Measurements from ENCODE around the gene ATG7.
"Not testable (repeated sequence)": the region's sequence is repeated elsewhere in the genome, so short reads cannot be mapped to it uniquely, and the experiment has no call there.

ATG7 gene

DNA sequence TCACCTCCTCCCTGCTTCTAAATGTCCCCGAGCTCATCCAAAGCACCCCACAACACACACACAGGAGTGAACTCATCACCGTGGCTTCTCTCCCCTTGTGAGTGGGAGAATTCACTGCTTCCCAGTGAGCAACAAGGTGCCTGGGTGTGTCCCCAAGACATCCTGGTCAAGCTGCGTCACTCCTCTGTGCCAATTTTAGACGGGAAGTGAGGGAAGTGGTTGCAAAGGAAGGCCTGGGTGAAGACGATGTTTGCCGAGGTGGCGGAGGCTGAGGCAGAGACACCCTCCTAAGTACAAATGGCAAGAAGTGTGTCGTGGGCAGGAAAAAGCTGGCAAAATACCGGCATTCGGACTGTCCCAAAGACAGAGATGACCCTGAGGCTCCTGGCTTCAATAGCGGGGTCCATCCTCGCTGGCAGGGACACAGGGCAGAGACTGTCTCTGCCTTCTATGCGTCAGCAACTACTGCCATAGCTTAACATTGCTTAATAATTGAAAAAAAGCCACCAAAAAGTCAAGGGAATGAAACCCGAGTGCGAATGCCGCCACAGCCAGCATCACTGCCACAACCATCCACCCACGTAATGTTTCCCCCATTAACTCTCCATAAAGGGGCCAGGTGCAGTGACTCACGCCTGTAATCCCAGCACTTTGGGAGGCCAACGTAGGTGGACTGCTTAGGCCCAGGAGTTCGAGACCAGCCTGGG is 298.7 kb downstream of the ATG7 start:
- DNase-seq (ENCODE audit: low spot score) = peak; percentile 44

DNA sequence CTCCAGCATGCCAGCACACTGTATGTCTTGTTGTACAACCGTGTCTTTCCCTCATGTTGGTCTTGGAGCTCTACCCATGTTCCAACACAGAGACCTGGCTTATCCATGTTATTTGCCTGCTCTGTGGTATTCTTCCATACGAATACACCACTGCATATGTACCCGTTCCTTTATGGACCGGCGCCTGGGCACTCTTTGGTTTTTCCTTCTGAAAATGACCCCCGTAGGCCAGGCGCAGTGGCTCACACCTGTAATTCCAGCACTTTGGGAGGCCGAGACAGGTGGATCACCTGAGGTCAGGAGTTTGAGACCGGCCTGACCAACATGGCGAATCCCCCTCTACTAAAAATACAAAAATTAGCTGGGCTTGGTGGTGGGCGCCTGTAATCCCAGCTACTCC is 300.5 kb downstream of the ATG7 start:
- not testable (repeated sequence) for DNase-seq (ENCODE audit: low spot score)

DNA sequence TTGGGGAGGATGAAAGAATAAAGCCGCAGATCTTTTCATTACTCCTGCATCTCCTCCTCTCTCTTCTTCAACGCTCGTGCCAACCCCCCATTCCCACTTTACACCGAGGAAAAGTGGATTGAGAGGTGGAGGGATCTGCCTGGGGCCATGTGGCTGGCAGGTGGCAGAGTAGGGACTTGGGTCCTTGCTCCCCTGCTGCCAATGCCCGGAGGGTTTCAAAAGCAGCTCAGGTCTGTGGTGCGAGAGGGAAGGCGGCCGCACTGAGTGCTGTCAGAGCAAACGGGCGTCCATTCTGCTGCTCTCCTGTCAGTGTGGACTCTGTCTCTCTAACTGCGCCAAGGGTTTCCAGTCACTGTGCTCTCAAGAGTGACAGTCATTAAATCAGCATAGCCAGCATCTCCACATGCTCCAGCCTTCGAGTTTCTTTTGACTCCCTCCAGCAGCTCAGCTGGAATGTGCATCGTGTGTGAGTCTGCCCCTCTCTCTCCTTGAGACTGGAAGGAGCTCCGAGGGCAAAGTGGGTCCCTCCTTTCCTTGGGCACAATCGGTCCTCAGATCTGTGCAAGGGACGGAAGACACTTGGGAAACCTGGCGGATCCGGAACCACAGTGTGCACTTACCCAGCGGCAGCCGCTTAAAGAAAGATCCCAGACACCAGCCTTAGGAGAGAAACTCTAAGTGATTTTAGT is 302.9 kb downstream of the ATG7 start:
- DNase-seq (ENCODE audit: low spot score) = no peak

DNA sequence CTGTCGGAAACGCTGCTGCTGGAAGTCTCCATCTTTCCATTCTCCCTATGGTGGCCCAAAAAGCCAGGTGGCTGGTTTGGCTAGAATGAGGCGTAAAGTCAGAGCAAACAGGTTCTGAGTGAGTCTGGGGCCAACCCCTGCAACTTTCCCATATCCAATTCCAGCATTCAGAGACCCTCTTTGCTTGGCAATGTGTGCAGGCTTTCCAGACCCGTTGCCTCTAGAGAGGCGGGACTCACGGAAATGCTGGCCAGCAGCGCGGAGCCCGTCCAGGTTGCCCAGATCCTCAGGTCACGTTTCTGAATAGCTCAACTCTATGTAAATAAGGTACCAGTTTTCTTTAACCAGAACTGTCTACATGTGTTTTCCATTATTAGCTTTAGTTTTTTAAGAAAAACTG is 303.5 kb downstream of the ATG7 start:
- DNase-seq (ENCODE audit: low spot score) = no peak

DNA sequence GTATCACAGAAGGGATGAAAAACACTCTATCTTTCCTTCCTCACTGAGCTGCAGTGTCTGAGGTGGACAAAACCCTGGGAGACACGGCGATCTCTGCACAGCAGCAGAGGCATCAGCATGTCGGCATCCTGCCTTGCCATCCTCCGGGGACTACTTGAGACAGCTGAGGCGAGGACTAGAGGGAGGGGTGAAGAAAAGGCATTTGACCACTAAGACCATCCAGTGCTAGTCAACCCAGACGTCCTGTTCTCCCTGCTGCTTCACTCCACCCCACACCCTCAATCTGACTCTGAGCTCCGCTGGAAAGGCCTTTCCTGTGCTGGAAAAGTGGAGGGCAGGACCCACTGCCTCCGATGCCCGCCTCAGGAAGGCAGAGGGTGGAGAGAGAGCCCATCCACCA is 304.3 kb downstream of the ATG7 start:
- DNase-seq (ENCODE audit: low spot score) = no peak

DNA sequence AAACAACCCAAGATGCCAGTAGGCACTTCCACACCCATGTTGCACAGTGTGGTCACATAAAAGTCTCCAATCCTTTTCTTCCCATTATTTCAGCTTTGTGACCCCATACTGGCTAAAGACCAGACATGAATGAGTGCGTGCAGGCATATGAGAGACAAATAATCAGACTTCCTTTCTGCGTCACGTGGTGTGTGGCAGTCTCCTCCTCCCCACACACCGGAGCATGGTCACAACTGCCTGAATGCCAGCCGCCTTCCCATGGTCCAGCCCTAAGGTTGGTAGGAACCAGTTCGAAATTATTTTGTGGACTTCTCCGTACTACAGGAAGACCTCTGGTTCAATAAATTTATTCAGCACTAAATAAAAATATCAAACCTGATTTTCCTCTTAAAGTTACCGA is 306.0 kb downstream of the ATG7 start:
- DNase-seq (ENCODE audit: low spot score) = no peak

DNA sequence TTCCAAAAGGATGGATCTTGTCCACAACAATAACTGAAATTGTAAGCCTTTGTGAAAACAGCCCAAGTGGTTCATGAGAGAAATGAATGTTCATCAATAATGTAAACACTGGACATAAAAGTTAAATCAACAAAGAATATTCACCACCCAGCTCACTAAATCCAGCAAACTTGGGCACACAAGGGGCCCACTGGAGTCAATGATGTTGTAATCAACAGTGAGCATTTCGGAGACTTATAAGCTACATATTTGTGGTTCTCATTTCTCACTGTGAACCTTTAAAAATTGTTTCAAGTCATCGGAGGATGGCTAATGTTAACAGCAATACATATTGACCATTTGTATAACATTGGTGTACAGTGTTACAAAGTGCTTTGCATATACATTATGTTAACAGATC is 308.4 kb downstream of the ATG7 start:
- DNase-seq (ENCODE audit: low spot score) = no peak

DNA sequence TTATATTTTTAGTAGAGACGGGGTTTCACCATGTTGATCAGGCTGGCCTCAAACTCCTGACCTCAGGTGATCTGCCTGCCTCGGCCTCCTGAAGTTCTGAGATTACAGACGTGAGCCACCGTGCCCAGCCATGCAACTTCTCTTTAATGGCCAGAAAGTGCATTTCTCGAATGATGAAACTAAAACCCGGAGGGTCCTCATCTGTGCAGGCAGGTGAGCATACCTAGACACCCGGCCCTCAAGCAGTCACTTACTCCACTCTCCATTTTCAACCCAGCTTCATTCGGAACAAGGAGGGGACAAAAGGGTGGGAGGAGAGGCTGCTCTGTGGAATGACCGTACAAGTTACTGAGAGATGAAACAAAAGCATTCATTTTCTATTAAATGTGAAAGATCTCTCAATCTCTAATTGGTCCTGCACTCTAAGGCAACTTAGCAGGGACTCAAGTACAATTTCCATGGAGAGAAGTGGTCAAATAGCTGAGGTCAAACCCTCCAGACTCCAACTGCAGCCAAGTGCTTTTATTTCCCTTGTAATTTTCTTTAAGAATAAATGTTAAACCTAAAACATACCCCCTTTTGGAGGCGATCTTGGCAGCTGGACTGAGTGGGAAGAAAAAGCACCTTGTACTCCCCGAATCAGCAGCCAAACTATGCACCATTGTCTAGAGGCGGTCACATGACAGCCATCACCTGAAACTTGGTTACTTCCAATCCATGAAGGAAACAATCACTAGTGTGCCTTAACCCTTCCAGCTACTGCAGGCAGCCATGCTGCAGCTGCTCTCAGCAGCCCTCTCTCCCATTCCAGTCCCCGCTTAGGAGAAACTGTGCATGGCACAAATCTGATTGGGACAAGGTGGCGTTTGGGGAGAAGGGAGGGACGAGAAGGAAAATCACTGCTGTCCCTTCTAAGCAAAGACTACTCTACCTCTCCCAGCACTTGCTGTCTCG is 309.3 kb downstream of the ATG7 start:
- DNase-seq (ENCODE audit: low spot score) = no peak

DNA sequence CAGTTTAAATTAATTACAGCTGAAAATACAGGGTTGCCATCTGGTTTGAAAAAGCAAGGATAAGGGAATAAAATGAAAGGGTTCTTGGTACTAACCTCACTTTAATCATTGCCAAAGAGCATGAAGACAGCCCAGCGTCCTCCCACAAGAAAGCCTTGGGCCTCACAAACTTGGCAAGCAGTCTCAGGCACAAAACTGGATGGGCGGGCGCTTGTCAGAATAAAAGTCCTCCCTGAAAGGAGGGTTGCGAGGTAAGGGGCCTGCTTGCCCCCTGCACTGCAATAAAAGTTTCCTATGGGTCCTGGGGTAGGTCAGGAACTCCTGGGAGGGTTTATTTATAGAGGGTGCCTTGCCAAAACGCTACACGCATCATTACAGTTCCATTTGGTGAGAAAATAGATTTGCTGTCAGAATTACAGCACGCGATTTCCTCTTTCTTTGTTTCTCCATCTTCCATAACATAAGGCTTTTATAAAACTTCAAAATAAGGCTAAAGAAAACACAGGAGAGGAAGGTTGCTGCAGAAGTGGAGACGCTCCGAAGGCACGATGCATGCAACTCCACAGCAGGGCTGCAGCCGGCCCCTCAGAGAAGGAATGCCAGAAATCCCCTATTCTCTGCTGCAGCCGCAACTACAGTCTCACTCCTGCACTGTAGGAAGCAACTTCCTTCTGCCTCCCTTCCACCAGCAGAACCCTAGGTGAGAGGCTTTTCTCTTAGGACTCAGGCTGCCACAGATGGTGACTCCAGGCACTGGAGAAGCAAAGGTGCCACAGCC is 310.2 kb downstream of the ATG7 start:
- no peak for DNase-seq (ENCODE audit: low spot score)

DNA sequence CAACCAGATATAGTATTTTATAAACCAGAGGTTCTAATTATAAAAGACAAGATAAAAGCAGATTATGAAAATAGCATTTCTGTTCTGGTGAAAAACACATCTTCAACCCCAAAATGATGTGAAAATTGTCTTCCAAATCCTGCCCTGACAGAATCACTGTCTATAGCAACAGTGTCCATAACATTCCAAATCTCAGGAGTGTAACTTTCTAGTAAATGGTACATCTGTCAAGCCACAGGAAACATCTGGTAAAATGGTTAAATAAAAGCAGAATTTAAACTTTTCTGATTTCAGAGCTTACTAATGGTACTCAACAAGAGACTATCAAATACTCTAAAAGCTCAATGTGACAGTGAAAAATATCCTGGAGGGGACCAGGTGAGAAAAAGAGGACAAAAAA is 311.0 kb downstream of the ATG7 start:
- no peak for DNase-seq (ENCODE audit: low spot score)

DNA sequence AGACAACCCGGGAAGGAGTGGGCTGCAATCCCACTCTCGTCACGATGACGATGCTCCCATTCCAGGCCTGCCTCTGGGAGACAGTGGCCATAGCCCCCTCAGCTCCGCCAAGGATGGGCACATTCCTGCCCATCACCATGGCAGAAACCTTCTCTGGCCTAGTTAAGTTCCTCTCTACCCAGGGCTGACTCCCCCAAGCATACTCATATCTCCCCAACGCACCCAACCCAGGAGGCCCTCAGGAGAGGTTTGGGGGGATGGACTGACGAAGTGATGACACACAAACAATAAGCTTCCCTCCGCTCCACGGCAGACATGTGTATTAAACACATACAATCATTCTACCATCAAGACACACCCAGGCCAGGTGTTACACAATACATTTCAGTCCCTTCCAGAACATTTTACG is 311.4 kb downstream of the ATG7 start:
- no peak for DNase-seq (ENCODE audit: low spot score)

DNA sequence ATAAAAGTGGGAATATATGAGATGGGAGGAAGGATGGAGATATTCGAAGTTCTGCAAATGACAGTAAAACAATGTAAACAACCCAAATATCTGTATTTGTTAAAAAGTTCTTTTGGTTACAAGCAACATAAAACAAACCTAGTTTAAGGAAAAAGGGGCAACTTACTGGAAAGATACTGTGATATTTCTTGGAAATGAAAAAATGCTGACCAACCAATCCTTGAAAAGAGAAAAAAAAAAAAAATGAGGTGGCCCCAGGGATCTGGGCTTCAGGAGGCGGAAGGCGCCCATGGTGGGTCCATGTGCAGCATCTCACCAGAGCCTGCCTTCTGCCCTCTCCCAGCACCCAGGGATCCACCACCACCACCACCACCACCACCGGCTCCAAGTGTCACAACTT is 312.4 kb downstream of the ATG7 start:
- no peak for DNase-seq (ENCODE audit: low spot score)

DNA sequence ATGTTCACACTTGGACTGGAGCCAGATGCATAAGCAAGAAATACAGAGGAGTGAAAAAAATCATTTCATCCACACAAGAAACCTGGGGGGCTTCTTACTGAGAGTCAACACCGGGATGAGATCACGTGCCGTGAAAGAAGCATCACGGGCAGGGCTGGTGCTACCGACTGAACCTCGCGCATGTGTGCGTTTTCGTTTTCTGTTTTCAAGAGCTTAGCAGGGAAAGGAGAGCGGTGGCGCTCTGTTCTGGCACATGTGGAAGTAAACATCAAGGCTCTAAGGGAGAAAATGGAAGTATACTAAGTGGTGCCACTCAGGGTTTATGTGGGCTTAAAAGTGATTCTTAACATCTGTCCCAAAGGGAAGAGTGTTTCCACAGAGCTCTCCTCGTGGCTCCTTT is 315.6 kb downstream of the ATG7 start:
- DNase-seq (ENCODE audit: low spot score) = no peak

DNA sequence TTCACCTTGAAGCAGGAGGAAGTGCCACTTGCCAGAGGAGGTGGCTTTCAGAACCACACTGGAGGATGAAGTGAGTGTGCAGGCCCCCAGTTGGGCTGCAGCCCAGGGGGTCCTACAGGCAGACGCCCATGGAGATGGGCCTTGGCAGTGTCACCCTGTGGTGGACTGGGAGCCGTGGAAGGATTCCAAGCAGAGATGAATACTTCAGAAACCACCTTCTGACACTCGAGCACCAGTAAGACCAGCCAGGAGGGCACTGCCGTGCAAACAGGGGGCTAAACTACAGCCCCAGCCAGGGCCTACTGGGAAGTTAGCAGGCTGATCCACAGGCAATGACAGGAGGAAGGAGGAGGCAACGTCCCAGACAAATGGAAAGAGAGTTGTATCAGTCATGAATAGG is 316.1 kb downstream of the ATG7 start:
- DNase-seq (ENCODE audit: low spot score) = no peak

DNA sequence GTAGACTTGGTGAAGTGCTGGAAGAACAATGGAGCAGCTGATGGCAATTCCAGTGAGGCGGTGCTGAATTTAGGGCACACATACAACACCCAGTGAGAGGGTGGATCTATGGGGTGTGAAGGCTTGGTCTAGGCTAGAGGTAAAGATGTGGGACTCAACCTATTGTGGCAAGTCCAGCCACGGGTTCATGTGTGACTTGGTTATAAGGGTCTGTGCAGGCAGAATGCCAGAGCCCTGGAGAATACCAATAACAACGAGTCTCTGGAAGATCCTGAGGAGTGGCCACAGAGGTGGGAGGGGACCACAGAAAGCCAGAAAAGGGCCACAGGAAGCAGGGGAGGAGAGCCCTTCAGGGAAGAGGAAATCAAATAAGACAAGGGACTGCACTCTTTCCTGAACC is 316.6 kb downstream of the ATG7 start:
- DNase-seq (ENCODE audit: low spot score) = no peak

DNA sequence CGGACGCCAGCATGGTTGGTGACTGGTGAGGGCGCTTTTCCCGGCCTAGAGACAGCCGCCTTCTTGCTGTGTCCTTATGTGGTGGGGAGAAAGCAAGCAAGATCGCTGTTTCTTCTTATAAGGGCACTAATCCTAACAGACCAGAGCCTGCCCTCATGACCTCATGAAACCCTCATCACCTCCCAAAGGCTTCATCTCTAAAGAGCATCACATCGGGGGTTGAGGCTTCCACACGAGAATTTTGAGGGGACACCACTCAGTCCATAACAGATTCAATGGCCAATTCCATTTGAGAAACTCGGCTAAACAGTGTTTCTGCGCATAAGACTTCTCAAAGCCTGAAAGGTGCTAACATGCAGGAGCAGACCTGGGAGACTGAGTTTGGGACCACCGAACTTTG is 317.5 kb downstream of the ATG7 start:
- DNase-seq (ENCODE audit: low spot score) = no peak

DNA sequence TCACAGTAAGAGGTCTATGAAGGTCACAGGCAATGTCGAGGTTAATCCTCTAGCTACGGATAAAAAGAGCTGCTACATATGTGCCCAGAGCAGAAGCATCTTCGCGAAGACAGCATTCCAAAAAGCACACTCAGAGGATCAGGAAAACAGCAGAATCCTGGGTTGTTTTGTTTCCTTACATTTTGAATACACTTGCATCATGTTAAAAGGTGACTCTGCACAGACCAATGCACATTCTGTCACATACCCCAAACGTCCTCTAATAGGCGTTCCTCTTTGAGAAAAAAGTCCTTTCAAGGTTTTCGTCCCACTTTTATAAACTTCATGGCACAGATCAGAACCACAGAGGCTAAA is 318.8 kb downstream of the ATG7 start:
- DNase-seq (ENCODE audit: low spot score) = no peak

DNA sequence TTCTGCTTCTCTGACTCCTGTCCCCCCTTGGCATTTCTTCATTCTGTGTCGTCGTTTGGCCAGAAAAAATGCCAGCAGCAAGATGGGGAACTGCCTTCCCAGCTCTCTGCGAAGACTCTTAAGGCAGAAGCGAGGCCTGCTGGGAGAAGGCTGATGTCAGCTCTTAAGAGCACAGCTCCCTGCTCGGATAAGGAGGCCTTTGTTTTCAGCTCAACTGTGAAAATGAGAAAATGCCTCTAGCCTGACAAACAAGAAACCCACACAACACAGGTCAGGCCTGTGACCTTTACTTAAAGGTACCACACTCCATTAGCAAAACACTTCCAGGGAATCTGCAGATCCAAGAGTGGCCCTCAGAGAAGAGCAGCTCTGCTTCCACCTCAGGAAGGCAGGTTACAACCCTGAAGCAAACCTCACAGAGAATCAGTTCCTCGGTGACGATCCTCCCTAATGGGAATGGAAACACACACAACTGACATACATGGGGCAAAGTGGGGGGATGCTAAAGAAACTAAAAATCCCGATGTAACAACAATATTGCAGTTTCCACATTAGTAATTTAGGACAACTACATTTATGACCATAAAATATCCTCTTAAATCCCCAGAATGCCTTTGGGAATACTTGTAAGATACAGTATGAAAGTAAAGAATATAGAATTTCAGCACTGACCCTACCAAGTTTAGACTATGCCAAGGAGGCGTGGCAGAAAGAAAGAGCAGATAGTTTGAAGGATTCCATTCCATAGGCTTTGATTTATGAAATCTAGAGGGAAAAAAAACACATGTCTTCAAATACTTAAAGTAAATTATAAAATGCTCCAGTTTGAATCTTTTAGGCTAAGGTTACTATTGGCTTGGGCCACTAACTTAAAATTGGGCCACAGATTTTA is 319.4 kb downstream of the ATG7 start:
- peak; percentile 67 for DNase-seq (ENCODE audit: low spot score)

DNA sequence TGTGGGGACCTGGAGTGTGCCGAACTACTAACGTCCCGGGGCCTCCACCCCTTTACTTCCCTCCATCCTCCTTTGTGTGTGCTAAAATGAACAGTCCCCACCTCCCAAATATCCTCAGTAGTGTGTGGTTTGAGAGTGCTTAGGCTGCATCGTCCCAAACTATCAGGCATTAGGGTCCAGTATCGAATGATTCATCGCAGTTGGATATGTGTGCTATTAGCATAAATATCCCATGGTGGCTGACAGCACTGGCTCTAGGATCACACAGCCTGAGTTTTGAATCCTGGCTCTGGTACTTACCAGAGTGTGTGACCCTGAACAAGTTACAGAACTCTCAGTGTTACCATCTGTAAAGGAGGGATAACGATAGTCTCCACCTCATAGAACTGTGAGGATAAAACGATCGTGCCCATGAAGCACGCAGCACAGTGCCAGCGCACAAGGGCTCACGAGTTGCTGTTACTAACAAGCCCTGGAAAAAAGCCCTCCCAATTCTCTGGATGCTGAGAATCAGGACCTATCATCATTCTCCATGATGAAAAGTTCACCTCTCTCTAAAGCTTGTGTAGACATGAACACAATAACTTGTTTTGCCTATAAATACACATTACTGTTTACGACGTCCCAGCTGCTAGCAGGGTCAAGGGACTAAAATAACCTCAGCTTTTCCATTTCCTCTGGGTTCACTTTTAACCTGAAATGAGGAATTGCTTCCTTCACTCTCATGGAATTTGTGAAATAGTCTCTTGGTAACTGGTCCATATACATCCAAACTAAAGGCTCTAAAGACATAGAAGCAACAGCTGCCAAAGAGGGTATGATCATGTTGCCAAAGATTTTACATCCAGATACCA is 320.5 kb downstream of the ATG7 start:
- no peak for DNase-seq (ENCODE audit: low spot score)

All from SW480 (cell line).